ENCODE measurements around the gene MAP4K4.

MAP4K4 gene

DNA sequence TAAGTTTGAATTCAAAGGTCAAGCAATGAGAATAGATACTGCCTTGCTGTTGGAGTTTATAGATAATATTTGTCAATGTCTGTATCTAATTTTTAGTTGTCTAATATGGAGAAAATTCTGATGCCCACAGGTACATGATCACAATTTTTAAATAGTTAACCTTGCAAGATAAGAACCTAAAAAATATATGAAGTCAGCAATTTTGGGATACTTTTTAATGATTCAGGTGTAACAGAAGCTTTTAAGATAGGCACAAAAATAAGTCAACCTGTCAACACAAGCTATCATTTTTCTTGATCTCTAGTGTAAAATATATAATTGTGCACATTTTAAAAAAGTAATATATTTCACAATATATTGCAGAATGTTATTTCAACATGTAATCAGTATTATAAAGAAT is 201.8 kb downstream of the MAP4K4 start:
- Histone ChIP-seq H3K9me3 (ENCODE audit: insufficient read depth, low read length) (no peaks in the 10 kb centered on the region), H2AFZ (ENCODE audit: low read depth, low read length, severe bottlenecking) (no peak overlapping the region), H3K4me2 (ENCODE audit: low read depth, low read length, poor library complexity, severe bottlenecking) (no peak overlapping the region), H3K79me2 (ENCODE audit: insufficient read depth, low read length) (no peaks in the 10 kb centered on the region), H3K36me3 (ENCODE audit: low read length) (peaks cover 5% of the 10 kb centered on the region; the same call in 1 of the 2 replicates), H3F3A (ENCODE audit: insufficient read depth) (no peaks in the 10 kb centered on the region), H4K20me1 (ENCODE audit: low read depth, low read length) (no peaks in the 10 kb centered on the region), H3K4me3 (ENCODE audit: insufficient read depth, low read length, poor library complexity, severe bottlenecking) (no peak overlapping the region), H3K9me2 (replicated peaks; ENCODE audit: insufficient read depth, low read length) (no peaks in the 10 kb centered on the region), H3K27ac (ENCODE audit: low read depth, low read length) (no peak overlapping the region), H3K27me3 (ENCODE audit: low read length) (no peaks in the 10 kb centered on the region), H3K9ac (ENCODE audit: low read length) (no peak overlapping the region)
- no peak for TF ChIP-seq EZH2phosphoT487 (conservative IDR thresholded peaks at IDR 0.05; ENCODE audit: low read length)
- TF ChIP-seq, protein P1, sequence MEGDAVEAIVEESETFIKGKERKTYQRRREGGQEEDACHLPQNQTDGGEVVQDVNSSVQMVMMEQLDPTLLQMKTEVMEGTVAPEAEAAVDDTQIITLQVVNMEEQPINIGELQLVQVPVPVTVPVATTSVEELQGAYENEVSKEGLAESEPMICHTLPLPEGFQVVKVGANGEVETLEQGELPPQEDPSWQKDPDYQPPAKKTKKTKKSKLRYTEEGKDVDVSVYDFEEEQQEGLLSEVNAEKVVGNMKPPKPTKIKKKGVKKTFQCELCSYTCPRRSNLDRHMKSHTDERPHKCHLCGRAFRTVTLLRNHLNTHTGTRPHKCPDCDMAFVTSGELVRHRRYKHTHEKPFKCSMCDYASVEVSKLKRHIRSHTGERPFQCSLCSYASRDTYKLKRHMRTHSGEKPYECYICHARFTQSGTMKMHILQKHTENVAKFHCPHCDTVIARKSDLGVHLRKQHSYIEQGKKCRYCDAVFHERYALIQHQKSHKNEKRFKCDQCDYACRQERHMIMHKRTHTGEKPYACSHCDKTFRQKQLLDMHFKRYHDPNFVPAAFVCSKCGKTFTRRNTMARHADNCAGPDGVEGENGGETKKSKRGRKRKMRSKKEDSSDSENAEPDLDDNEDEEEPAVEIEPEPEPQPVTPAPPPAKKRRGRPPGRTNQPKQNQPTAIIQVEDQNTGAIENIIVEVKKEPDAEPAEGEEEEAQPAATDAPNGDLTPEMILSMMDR (IDR thresholded peaks at IDR 0.05; ENCODE audit: insufficient read depth, low read length, poor library complexity, severe bottlenecking): no peak

DNA sequence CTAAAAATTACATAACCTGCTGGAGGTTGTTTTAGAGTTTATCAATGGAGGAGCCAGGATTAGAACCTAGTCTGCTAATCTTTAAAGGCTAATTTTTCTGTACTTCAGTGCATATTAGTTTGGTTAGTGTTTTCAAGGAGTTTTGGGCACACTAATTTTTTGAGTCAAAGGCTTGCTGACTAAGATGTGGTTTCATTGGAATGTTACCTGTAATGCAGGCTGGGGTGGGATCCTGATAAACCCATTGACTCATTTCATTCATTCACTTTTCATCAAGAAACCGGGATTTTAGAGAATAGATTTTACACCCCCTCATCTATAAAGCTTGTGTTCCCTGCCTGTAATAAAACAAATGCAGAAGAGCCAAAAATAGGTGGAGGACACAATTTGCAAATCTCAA is 202.4 kb downstream of the MAP4K4 start:
- Histone ChIP-seq H3K27me3 (ENCODE audit: low read length) (no peaks in the 10 kb centered on the region), H3K79me2 (ENCODE audit: insufficient read depth, low read length) (no peaks in the 10 kb centered on the region), H4K20me1 (ENCODE audit: low read depth, low read length) (no peaks in the 10 kb centered on the region), H3F3A (ENCODE audit: insufficient read depth) (no peaks in the 10 kb centered on the region), H3K9me3 (ENCODE audit: insufficient read depth, low read length) (no peaks in the 10 kb centered on the region), H2AFZ (ENCODE audit: low read depth, low read length, severe bottlenecking) (no peak overlapping the region), H3K9me2 (replicated peaks; ENCODE audit: insufficient read depth, low read length) (no peaks in the 10 kb centered on the region), H3K27ac (ENCODE audit: low read depth, low read length) (no peak overlapping the region), H3K36me3 (ENCODE audit: low read length) (no peaks in the 10 kb centered on the region; the same call in 1 of the 2 replicates), H3K4me3 (ENCODE audit: insufficient read depth, low read length, poor library complexity, severe bottlenecking) (no peak overlapping the region), H3K9ac (ENCODE audit: low read length) (no peak overlapping the region), H3K4me2 (ENCODE audit: low read depth, low read length, poor library complexity, severe bottlenecking) (no peak overlapping the region)
- no peak for TF ChIP-seq EZH2phosphoT487 (conservative IDR thresholded peaks at IDR 0.05; ENCODE audit: low read length)
- TF ChIP-seq, protein P1 (IDR thresholded peaks at IDR 0.05; ENCODE audit: insufficient read depth, low read length, poor library complexity, severe bottlenecking): no peak

DNA sequence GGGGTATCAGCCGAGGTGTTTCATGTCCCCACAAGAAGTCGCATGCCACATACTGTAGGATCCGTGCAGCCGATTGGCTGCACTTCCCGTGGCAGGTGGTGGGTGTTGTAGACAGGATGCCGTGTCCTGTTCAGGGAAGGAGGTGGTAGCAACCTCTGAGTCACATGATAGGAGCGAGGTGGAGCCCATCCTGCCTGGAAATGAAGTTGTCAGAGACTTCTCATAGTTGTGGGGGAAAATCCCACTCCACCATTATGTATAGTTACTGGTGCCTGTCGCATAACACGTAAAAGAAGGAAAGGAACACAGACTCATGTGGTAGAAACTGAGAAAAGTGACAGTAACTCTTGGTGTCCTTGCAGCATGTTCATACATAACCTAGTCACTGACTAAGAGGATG is 202.9 kb downstream of the MAP4K4 start:
- H2AFZ ChIP-seq (ENCODE audit: low read depth, low read length, severe bottlenecking): no peak overlapping the region
- no peak overlapping the region for H3K4me2 ChIP-seq (ENCODE audit: low read depth, low read length, poor library complexity, severe bottlenecking)
- no peaks in the 10 kb centered on the region for H3K27me3 ChIP-seq (ENCODE audit: low read length)
- H3F3A ChIP-seq (ENCODE audit: insufficient read depth): no peaks in the 10 kb centered on the region
- no peak overlapping the region for H3K4me3 ChIP-seq (ENCODE audit: insufficient read depth, low read length, poor library complexity, severe bottlenecking)
- H3K36me3 ChIP-seq (ENCODE audit: low read length): no peaks in the 10 kb centered on the region; the same call in 1 of the 2 replicates
- H3K9me3 ChIP-seq (ENCODE audit: insufficient read depth, low read length): 0 out of 2 replicates have a peak, but pooled peaks cover 3% of the 10 kb centered on the region
- no peaks in the 10 kb centered on the region for H3K9me2 ChIP-seq (replicated peaks; ENCODE audit: insufficient read depth, low read length)
- no peaks in the 10 kb centered on the region for H3K79me2 ChIP-seq (ENCODE audit: insufficient read depth, low read length)
- no peak for TF ChIP-seq EZH2phosphoT487 (conservative IDR thresholded peaks at IDR 0.05; ENCODE audit: low read length)
- TF ChIP-seq, protein P1 (IDR thresholded peaks at IDR 0.05; ENCODE audit: insufficient read depth, low read length, poor library complexity, severe bottlenecking): no peak
- H4K20me1 ChIP-seq (ENCODE audit: low read depth, low read length): no peaks in the 10 kb centered on the region
- no peak overlapping the region for H3K27ac ChIP-seq (ENCODE audit: low read depth, low read length)
- no peak overlapping the region for H3K9ac ChIP-seq (ENCODE audit: low read length)
